Measurements from ENCODE around the gene CDC42SE2.
"Not testable (repeated sequence)": the region's sequence is repeated elsewhere in the genome, so short reads cannot be mapped to it uniquely, and the experiment has no call there.

The CDC42SE2 gene

DNA sequence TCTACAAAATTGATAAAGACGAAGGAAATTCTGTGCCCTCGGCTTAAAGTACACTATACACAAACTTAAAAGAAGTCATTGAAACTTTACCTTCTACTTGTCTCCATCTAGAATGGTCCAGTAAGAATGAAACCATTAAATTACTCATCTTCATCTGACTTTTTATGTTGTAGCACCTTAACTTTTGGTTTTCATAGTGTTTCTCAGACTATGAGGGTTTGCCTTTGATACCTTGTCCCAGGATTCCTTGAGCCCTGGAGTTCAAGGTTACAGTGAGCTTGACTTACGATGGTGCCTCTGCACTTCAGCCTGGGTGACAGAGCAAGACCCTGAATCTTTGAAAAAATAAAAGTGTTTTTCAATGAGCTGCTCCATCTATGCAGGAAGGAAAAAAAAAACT, 132.2 kb downstream of the CDC42SE2 start:
- DNase-seq, result no peak

GRCh38 chr5:131396630-131397273, 132.9 kb downstream of the CDC42SE2 start:
- no peak for DNase-seq

- not testable (repeated sequence) for DNase-seq
Observed at GRCh38 chr5:131399007-131399406, 135.2 kb downstream of the CDC42SE2 start.

GRCh38 chr5:131400585-131400984, 136.7 kb downstream of the CDC42SE2 start:
- no peak for DNase-seq

- no peak for DNase-seq
Observed at GRCh38 chr5:131405674-131406073, 141.8 kb downstream of the CDC42SE2 start.

GRCh38 chr5:131406076-131406475, 142.2 kb downstream of the CDC42SE2 start:
- DNase-seq, result no peak

GRCh38 chr5:131406975-131407638, 143.3 kb downstream of the CDC42SE2 start:
- no peak for DNase-seq

- peak; percentile 4 to 47 for DNase-seq
Observed at GRCh38 chr5:131413605-131414559, 150.0 kb downstream of the CDC42SE2 start.

GRCh38 chr5:131416729-131417128, 152.9 kb downstream of the CDC42SE2 start:
- no peak for DNase-seq

DNA sequence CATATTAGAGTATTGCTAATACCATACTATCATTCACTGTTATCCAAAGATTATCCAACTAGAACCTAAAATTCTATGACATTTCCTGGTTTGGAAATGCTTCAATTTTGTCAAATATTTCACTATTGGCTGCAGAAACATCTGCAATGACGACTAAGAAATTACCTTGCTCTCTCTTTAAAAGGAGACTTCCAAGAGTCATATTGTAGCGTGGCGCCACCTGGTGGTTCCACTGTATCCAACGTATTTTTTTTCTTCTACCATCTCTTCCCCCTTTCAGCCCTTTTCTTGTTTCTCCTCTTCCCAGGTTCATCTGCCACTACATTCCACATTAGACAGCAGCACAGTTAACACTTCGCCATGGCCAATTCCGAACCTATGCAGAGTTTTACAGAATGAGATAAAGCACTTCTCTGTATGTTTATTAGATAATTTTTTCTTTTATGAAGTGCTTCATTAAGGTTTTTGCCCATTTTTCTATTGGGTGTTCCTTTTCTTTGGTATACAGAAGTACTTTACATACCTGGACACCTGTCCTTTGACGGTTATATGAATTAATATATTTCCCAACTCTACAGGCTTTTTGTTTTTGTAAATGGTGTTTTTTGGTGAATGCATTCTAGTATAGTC, 153.5 kb downstream of the CDC42SE2 start:
- DNase-seq, result peak; percentile 76 to 82

DNA sequence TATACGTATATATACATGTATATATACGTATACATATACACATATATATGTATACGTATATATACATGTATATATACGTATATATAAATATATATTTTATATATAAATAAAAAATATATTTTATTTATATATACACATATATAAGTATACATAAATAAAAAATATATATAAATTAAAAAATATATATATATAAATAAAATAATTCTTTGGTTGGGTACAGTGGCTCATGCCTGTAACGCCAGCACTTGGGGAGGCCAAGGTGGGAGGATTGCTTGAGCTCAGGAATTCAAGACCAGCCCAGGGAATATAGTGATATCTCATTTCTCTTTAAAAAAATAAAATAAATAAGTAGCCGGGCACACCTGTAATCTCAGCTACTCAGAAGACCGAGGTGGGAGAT, 155.0 kb downstream of the CDC42SE2 start:
- no peak for DNase-seq

DNA sequence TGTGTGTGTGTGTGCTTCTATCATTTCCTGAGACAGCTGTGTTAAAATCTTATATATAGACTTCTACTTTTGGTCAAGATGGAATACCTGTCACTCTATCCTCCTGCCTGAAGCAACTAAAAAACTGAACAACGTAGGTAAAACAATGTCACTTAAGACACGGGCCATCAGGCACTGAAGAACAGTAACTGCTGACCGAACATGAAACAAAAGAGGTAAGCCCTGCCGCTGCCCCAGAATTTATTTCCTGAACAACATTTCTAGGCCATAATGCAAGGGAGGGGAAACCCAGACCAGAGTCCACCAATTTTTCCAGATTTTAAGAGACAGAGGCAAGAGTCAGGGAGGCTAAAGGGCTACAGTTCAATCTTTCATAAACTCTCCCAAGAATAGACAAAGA, 156.0 kb downstream of the CDC42SE2 start:
- no peak for DNase-seq

- DNase-seq, result no peak
Observed at GRCh38 chr5:131423056-131423455, 159.2 kb downstream of the CDC42SE2 start.

GRCh38 chr5:131426011-131426410, 162.2 kb downstream of the CDC42SE2 start:
- no peak for DNase-seq

DNA sequence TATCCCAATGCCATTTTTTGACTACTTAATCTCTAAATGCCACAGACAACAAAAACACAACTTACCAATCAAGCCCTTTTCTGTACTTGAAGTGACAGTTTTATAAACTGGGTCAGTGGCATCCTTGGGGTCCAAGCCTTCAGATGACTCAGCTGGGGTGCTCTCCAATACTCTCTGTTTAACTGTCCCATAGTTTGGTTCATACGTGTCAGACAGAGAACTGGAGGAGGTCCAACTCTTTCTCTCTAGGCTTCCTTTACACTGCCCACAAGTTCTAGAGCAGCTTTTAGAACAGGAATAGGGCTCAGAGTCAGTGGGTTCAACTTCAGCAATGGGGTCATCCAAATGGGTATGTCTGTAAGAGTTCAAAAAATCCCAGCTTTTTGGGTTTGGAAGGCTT, 166.9 kb downstream of the CDC42SE2 start:
- DNase-seq, result no peak

DNA sequence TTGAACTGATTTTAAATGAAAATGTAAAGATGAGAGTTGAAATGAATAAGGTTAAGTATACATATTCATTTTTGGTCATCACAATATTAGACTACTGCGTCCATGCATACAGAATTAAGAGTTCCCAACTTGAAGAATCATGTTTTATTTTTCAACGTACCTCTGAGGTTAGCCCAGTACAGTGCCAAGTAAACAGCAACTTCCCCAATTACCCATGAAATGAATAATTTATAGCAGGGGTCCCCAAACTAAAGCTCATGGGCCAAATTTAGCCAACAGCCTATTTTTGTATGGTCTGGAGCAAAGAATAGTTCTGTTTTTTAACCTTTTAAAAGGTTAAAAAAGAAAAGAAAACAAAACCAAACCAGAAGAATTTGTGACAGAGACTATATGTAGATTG, 167.9 kb downstream of the CDC42SE2 start:
- DNase-seq, result no peak

DNA sequence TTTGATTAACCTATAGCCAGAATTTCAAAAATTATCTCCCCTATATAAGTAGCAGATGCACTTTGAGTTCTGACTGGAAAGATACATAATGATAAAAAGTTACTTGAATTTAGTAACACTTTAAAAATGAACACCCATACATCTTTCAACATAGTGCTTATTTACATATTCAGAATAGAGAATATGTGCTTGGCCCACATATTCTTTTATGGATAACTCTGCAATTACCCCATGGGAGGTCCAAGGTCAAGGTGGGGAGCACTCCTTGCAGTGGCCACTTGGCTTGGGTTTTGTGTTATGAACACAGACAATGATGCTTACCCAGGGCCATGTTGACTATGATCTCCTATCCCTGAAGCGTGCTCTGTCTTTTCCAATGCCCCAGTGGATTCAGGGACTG, 169.3 kb downstream of the CDC42SE2 start:
- DNase-seq, result no peak

DNA sequence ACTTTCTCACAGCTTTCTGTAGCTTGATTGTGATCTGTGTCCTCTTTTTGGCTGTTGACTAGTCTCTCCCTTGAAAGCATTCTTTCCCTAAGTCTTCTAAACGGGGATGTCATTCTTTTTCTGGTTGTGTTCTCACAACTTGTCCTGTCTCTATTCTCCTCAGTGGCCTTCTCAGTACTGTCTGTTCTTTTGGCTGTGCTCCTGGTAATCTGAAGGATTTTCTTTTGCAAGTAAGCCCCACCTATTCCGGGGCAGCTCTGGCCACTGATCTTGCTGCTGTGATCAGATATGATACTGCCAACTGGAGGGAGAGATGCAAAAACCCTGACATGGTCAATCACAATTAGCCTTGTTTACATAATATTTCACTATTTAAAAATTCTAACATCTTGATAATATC, 172.2 kb downstream of the CDC42SE2 start:
- no peak for DNase-seq

- DNase-seq, result no peak
Observed at GRCh38 chr5:131441184-131441583, 177.3 kb downstream of the CDC42SE2 start.
